ENCODE results near the gene EFCAB6. TPM values are rescaled to one million over a fixed set of nuclear protein-coding genes. Genes with fewer than 3 reads are reported as not detected.

Gene EFCAB6
- total and polyA plus RNA-seq, 2 of the 4 experiments (the other 2 are of a cell fraction): 0.44 to 1.1 TPM

GRCh38 chr22:43633631-43634285 lies 178.3 kb downstream of the EFCAB6 start:
- H3K18ac ChIP-seq (ENCODE audit: low read depth, low read length): no peak overlapping the region
- H3K79me1 ChIP-seq (ENCODE audit: low read depth in 1 of 2, low read length in 2 of 2): no peaks in the 10 kb centered on the region
- no peak overlapping the region for H2BK120ac ChIP-seq (ENCODE audit: low read depth, low read length)
- no peaks in the 10 kb centered on the region for H4K20me1 ChIP-seq (ENCODE audit: insufficient read depth, low read length)
- dilution Hi-C loops (cut with HindIII; ENCODE audit: low sequenced_read_pairs, unreplicated experiment) (no loop called here), in situ Hi-C loops (cut with MboI; ENCODE audit: low sequenced_read_pairs) (no loop called here), intact Hi-C loops (cut with micrococcal nuclease) (no loop called here)
- TF ChIP-seq CEBPB (IDR thresholded peaks at IDR 0.05; ENCODE audit: low read depth, low read length) (no peak), BHLHE40 (IDR thresholded peaks at IDR 0.05; ENCODE audit: low read depth, low read length) (no peak), CHD1 (IDR thresholded peaks at IDR 0.05; ENCODE audit: low read depth, low read length) (no peak), ELK1 (IDR thresholded peaks at IDR 0.05; ENCODE audit: borderline replicate concordance, low read depth, low read length) (no peak), RAD21 (IDR thresholded peaks at IDR 0.05; ENCODE audit: low read length) (no peak), MXI1 (IDR thresholded peaks at IDR 0.05; ENCODE audit: borderline replicate concordance, low read depth, low read length) (no peak), FOS (IDR thresholded peaks at IDR 0.05; ENCODE audit: low read depth, low read length) (no peak), MAZ (IDR thresholded peaks at IDR 0.05; ENCODE audit: borderline replicate concordance, low read depth, low read length) (no peak), NFE2L2 (IDR thresholded peaks at IDR 0.05; ENCODE audit: low read depth, low read length) (no peak)
- TF ChIP-seq, protein P1, sequence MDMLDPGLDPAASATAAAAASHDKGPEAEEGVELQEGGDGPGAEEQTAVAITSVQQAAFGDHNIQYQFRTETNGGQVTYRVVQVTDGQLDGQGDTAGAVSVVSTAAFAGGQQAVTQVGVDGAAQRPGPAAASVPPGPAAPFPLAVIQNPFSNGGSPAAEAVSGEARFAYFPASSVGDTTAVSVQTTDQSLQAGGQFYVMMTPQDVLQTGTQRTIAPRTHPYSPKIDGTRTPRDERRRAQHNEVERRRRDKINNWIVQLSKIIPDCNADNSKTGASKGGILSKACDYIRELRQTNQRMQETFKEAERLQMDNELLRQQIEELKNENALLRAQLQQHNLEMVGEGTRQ (IDR thresholded peaks at IDR 0.05; ENCODE audit: low read depth, low read length): no peak
- H3K23ac ChIP-seq (ENCODE audit: low read depth, low read length): no peak overlapping the region
- ATAC-seq (ENCODE audit: low read depth): no peak
- no peak overlapping the region for H3K9ac ChIP-seq (ENCODE audit: low read depth, low read length)
- H3K4me2 ChIP-seq (ENCODE audit: low read depth, low read length): no peak overlapping the region
- H3K27ac ChIP-seq (ENCODE audit: insufficient read depth, low read length): no peak overlapping the region
- no peak overlapping the region for H3K56ac ChIP-seq (ENCODE audit: extremely low read depth, insufficient read depth, low read length)
- H3K4me1 ChIP-seq (ENCODE audit: control insufficient read depth, insufficient read depth, low read length): no peaks in the 10 kb centered on the region
- H3K4me3 ChIP-seq (ENCODE audit: insufficient read depth, low read depth, low read length): no peak overlapping the region
- H3K14ac ChIP-seq (replicated peaks; ENCODE audit: low read depth, low read length): no peak overlapping the region
- H4K5ac ChIP-seq (ENCODE audit: low read depth, low read length): no peak overlapping the region
- BruUV-seq (replicated peaks): no TSS peak
- 17% methylated on average over 2 of the region's 13 CpGs; no CpG with 5 or more reads in 1 of the 2 experiments for WGBS, 2 experiments (ENCODE audit: extremely low coverage in 2 of 2, insufficient read length in 1 of 2)
- H3K9me3 ChIP-seq (ENCODE audit: control insufficient read depth, insufficient read depth, low read length): peaks cover 2% of the 10 kb centered on the region; the same call in 1 of the 2 replicates
- H2BK5ac ChIP-seq (ENCODE audit: low read depth, low read length, poor library complexity, severe bottlenecking): no peak overlapping the region
- no peak overlapping the region for H4K8ac ChIP-seq (ENCODE audit: low read depth in 2 of 2, low read length in 2 of 2)
- H2AK9ac ChIP-seq (replicated peaks; ENCODE audit: low read depth, low read length, poor library complexity): no peak overlapping the region
- H2BK20ac ChIP-seq (ENCODE audit: low read depth, low read length): no peak overlapping the region
- POLR2A ChIA-PET (ENCODE audit: unreplicated experiment): no interaction called here
- CTCF ChIA-PET: no interaction called here
- H3K4ac ChIP-seq (ENCODE audit: low read depth, low read length): no peak overlapping the region
- H2BK15ac ChIP-seq (ENCODE audit: low read depth, low read length): no peak overlapping the region
- no peaks in the 10 kb centered on the region for H3K9me1 ChIP-seq (ENCODE audit: insufficient read depth, low read length)
- H3K36me3 ChIP-seq (ENCODE audit: control insufficient read depth, insufficient read depth, low read length): no peaks in the 10 kb centered on the region
- H4K91ac ChIP-seq (ENCODE audit: insufficient read depth, low read depth, low read length): no peak overlapping the region
- H2AK5ac ChIP-seq (ENCODE audit: low read depth, low read length): no peak overlapping the region
- no peaks in the 10 kb centered on the region; the same call in 1 of the 2 replicates for H3K27me3 ChIP-seq (ENCODE audit: control insufficient read depth, insufficient read depth, low read length)
- no peak for DNase-seq
- no peak overlapping the region for H2AFZ ChIP-seq (replicated peaks; ENCODE audit: low read length, poor library complexity)
